ENCODE data around the gene PIK3C2B.

The PIK3C2B gene

DNA sequence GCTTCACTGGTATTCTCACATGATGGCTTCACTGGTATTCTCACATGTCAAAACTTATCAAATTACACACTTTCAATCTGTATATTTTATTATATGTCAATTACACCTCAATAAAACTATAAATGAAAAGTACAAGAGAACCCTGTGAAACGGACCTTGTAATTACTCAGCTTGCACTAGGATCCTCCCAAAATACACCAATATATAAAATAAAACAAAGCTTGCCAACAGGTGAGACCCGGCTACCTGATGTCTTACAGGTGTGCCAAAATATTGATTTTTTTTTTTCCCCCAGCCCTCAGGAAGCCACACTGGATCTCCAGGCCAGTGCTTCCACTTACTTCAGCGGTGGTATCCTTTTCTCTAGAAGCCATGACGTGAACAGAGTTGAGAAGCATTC is 22.9 kb downstream of the PIK3C2B start:
- H3K79me2 ChIP-seq (ENCODE audit: low read length): no peaks in the 10 kb centered on the region

DNA sequence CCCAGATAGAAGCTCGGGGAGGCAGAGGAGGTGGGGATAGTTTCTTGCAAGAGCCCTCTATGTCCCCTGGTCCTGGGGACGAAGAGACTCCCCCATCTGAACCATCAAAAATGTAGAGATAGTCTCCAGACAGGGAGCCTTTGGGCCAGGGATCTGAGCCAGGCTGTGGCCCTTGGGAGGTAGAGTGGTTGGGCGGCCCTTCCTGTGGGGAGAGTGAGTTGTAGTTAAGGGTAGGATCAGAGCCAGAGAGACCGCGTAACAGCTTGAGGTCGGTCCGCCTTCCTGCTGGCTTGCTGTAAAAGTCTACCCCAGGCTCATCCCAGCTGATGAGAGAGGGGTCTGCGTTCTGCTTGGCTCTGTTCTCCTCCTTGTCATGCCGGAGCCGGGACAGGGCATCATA is 25.3 kb downstream of the PIK3C2B start:
- Histone ChIP-seq H3K79me2 (ENCODE audit: low read length) (no peaks in the 10 kb centered on the region), H3K27ac (ENCODE audit: low read length) (no peak overlapping the region), H3K9me3 (replicated peaks; ENCODE audit: insufficient read depth, low read length) (no peaks in the 10 kb centered on the region), H3K27me3 (replicated peaks; ENCODE audit: insufficient read depth, low read length) (no peaks in the 10 kb centered on the region), H3K4me1 (ENCODE audit: low read length) (no peaks in the 10 kb centered on the region), H3K36me3 (replicated peaks; ENCODE audit: insufficient read depth, low read length) (no peaks in the 10 kb centered on the region), H2AFZ (ENCODE audit: low read length) (no peak overlapping the region), H3K4me3 (ENCODE audit: low read length) (no peak overlapping the region), H3K9ac (ENCODE audit: low read length) (no peak overlapping the region), H3K9me2 (replicated peaks; ENCODE audit: insufficient read depth, low read length) (no peaks in the 10 kb centered on the region), H3K4me2 (ENCODE audit: low read depth, low read length) (no peak overlapping the region), H3F3A (ENCODE audit: insufficient read depth, low read length) (no peaks in the 10 kb centered on the region), H4K20me1 (ENCODE audit: insufficient read depth, low read length) (no peaks in the 10 kb centered on the region)
- DNase-seq: no peak
- TF ChIP-seq EZH2 (optimal IDR thresholded peaks at IDR 0.05; ENCODE audit: low read depth, low read length) (no peak), EZH2phosphoT487 (IDR thresholded peaks at IDR 0.05; ENCODE audit: low read length) (no peak)
- TF ChIP-seq, protein P1, sequence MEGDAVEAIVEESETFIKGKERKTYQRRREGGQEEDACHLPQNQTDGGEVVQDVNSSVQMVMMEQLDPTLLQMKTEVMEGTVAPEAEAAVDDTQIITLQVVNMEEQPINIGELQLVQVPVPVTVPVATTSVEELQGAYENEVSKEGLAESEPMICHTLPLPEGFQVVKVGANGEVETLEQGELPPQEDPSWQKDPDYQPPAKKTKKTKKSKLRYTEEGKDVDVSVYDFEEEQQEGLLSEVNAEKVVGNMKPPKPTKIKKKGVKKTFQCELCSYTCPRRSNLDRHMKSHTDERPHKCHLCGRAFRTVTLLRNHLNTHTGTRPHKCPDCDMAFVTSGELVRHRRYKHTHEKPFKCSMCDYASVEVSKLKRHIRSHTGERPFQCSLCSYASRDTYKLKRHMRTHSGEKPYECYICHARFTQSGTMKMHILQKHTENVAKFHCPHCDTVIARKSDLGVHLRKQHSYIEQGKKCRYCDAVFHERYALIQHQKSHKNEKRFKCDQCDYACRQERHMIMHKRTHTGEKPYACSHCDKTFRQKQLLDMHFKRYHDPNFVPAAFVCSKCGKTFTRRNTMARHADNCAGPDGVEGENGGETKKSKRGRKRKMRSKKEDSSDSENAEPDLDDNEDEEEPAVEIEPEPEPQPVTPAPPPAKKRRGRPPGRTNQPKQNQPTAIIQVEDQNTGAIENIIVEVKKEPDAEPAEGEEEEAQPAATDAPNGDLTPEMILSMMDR (IDR thresholded peaks at IDR 0.05; ENCODE audit: low read length): no peak

More for the DNA sequence above, 22.9 kb downstream of the PIK3C2B start:
- H3F3A ChIP-seq (ENCODE audit: insufficient read depth, low read length): no peaks in the 10 kb centered on the region
- no peak overlapping the region for H3K27ac ChIP-seq (ENCODE audit: low read length)
- H2AFZ ChIP-seq (ENCODE audit: low read length): no peak overlapping the region
- H3K4me1 ChIP-seq (ENCODE audit: low read length): no peaks in the 10 kb centered on the region
- DNase-seq: no peak
- no peaks in the 10 kb centered on the region for H3K9me2 ChIP-seq (replicated peaks; ENCODE audit: insufficient read depth, low read length)
- no peak overlapping the region for H3K4me2 ChIP-seq (ENCODE audit: low read depth, low read length)
- no peaks in the 10 kb centered on the region for H3K9me3 ChIP-seq (replicated peaks; ENCODE audit: insufficient read depth, low read length)
- H3K9ac ChIP-seq (ENCODE audit: low read length): no peak overlapping the region
- no peak for TF ChIP-seq EZH2 (optimal IDR thresholded peaks at IDR 0.05; ENCODE audit: low read depth, low read length)
- no peak for TF ChIP-seq EZH2phosphoT487 (IDR thresholded peaks at IDR 0.05; ENCODE audit: low read length)
- TF ChIP-seq, protein P1 (IDR thresholded peaks at IDR 0.05; ENCODE audit: low read length): no peak
- no peak overlapping the region for H3K4me3 ChIP-seq (ENCODE audit: low read length)
- no peaks in the 10 kb centered on the region for H4K20me1 ChIP-seq (ENCODE audit: insufficient read depth, low read length)
- no peaks in the 10 kb centered on the region for H3K27me3 ChIP-seq (replicated peaks; ENCODE audit: insufficient read depth, low read length)
- H3K36me3 ChIP-seq (replicated peaks; ENCODE audit: insufficient read depth, low read length): no peaks in the 10 kb centered on the region

DNA sequence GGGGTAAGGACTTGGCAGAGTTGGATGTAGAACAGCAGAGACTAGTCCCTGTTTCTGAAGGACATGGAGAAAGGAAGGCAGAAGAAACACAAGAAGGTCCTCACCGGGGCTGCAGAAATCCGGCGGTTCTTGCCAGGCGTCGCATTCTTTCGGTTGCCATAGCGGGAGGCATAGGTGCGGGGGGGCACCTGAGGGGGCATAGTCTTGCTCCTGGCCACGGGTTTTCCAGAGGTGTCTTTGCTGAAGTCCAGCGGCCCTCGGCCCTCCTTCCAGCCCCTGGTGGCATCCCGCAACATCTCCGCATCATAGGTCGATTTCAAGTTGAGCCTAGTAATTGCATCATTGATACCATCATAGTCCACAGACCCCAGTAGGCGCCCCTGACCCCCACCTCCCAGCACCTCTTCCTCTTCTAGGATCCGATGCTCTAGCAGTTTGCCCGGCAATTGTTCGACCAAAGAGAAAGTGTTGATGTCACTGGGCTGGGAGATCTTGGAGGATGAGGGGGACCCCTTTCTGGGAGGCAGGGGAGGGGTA is 25.8 kb downstream of the PIK3C2B start:
- Histone ChIP-seq H3K36me3 (replicated peaks; ENCODE audit: insufficient read depth, low read length) (no peaks in the 10 kb centered on the region), H3K79me2 (ENCODE audit: low read length) (no peaks in the 10 kb centered on the region), H3K4me3 (ENCODE audit: low read length) (no peak overlapping the region), H2AFZ (ENCODE audit: low read length) (no peak overlapping the region), H3K27me3 (replicated peaks; ENCODE audit: insufficient read depth, low read length) (no peaks in the 10 kb centered on the region), H3K9me3 (replicated peaks; ENCODE audit: insufficient read depth, low read length) (no peaks in the 10 kb centered on the region), H4K20me1 (ENCODE audit: insufficient read depth, low read length) (no peaks in the 10 kb centered on the region), H3K9me2 (replicated peaks; ENCODE audit: insufficient read depth, low read length) (no peaks in the 10 kb centered on the region), H3K27ac (ENCODE audit: low read length) (no peak overlapping the region), H3F3A (ENCODE audit: insufficient read depth, low read length) (no peaks in the 10 kb centered on the region), H3K4me2 (ENCODE audit: low read depth, low read length) (no peak overlapping the region), H3K4me1 (ENCODE audit: low read length) (no peaks in the 10 kb centered on the region), H3K9ac (ENCODE audit: low read length) (no peak overlapping the region)
- TF ChIP-seq EZH2 (optimal IDR thresholded peaks at IDR 0.05; ENCODE audit: low read depth, low read length): no peak
- TF ChIP-seq, protein P1 (IDR thresholded peaks at IDR 0.05; ENCODE audit: low read length): no peak
- TF ChIP-seq EZH2phosphoT487 (IDR thresholded peaks at IDR 0.05; ENCODE audit: low read length): no peak
- no peak for DNase-seq
